CD14-positive monocyte (primary cell): ENCODE data around the gene INPP5F. TPM values are rescaled to one million over a fixed set of nuclear protein-coding genes. Genes with fewer than 3 reads are reported as not detected.

Experiments used
- DNase-seq, 3 donors: peaks; one replicate each; pipeline ENCODE4 v3.0.0-alpha.2; 2011 to 2022
- H2AFZ ChIP-seq: 2 replicates; pipeline ENCODE4 v1.6.0; 2012; ENCODE audit warnings: mild to moderate bottlenecking, low read depth, low read length, inconsistent platforms; ENCODE audit not compliant: insufficient read depth, poor library complexity, severe bottlenecking
- H3K27ac ChIP-seq, 2 donors: 1 replicate in 1 of 2; 2 replicates in 1 of 2; pipeline ENCODE4 v1.5.1; 2012 to 2013; ENCODE audit warnings: low read length in 2 of 2, control low read depth in 1 of 2, inconsistent platforms in 1 of 2, low read depth in 1 of 2, mild to moderate bottlenecking in 1 of 2
- H3K27me3 ChIP-seq, 2 donors: one replicate each; pipeline versions ENCODE4 v1.6.0 to v1.6.1; 2011 to 2013; ENCODE audit warnings: low read length in 2 of 2; ENCODE audit not compliant: control insufficient read depth in 2 of 2, insufficient read depth in 2 of 2
- H3K36me3 ChIP-seq, 2 donors: replicated peaks in 1 of 2; 1 replicate in 1 of 2; 2 replicates in 1 of 2; pipeline versions ENCODE4 v1.5.1 to v1.6.1; 2012 to 2013; ENCODE audit warnings: low read length in 2 of 2, control low read depth in 1 of 2, inconsistent platforms in 1 of 2, mild to moderate bottlenecking in 1 of 2; ENCODE audit not compliant: insufficient read depth in 2 of 2, control insufficient read depth in 1 of 2
- H3K4me1 ChIP-seq, 2 donors: 1 replicate in 1 of 2; 2 replicates in 1 of 2; pipeline versions ENCODE4 v1.5.1 to v1.6.1; 2012 to 2013; ENCODE audit warnings: low read length in 2 of 2, control low read depth in 1 of 2, inconsistent platforms in 1 of 2, mild to moderate bottlenecking in 1 of 2, moderate library complexity in 1 of 2; ENCODE audit not compliant: insufficient read depth in 2 of 2, control insufficient read depth in 1 of 2
- H3K4me2 ChIP-seq: replicated peaks from 2 replicates; pipeline ENCODE3; 2012; ENCODE audit warnings: low read length, moderate library complexity, mild to moderate bottlenecking; ENCODE audit not compliant: poor library complexity, severe bottlenecking; ENCODE audit errors: extremely low read depth
- H3K4me3 ChIP-seq, 3 experiments: fragments of 200-600 bp in 1 of 3; sonication (generic) in 1 of 3; replicated peaks in 1 of 3; 1 replicate in 2 of 3; 2 replicates in 1 of 3; pipeline ENCODE4 v1.5.1; 2011 to 2013; ENCODE audit warnings: low read length in 3 of 3, mild to moderate bottlenecking in 3 of 3, control low read depth in 2 of 3, low read depth in 2 of 3, inconsistent platforms in 1 of 3, moderate library complexity in 1 of 3
- H3K79me2 ChIP-seq: 2 replicates; pipeline ENCODE4 v1.6.0; 2012; ENCODE audit warnings: mild to moderate bottlenecking, control low read depth, inconsistent platforms, low read length, moderate library complexity; ENCODE audit not compliant: insufficient read depth
- H3K9ac ChIP-seq: 2 replicates; pipeline ENCODE4 v1.6.0; 2017; ENCODE audit warnings: low read length, mild to moderate bottlenecking; ENCODE audit not compliant: insufficient read depth, poor library complexity, severe bottlenecking
- H3K9me3 ChIP-seq, 2 donors: replicated peaks in 1 of 2; 1 replicate in 1 of 2; 2 replicates in 1 of 2; pipeline versions ENCODE4 v1.5.1 to v1.6.1; 2012 to 2013; ENCODE audit warnings: low read length in 2 of 2, control low read depth in 1 of 2; ENCODE audit not compliant: control insufficient read depth in 1 of 2, insufficient read depth in 1 of 2
- H4K20me1 ChIP-seq: 2 replicates; pipeline ENCODE4 v1.6.0; 2012; ENCODE audit warnings: mild to moderate bottlenecking, low read length, control low read depth, moderate library complexity; ENCODE audit not compliant: insufficient read depth
- H3K27ac Mint-ChIP-seq, 7 donors: one replicate each; pipeline ENCODE4 v1.8.0; 2020; ENCODE audit warnings: mild to moderate bottlenecking in 7 of 7, mixed read lengths in 7 of 7, moderate library complexity in 6 of 7, inconsistent platforms in 2 of 7
- H3K27me3 Mint-ChIP-seq, 3 donors: one replicate each; pipeline ENCODE4 v1.8.0; 2021 to 2022; ENCODE audit warnings: low read depth in 3 of 3, mild to moderate bottlenecking in 3 of 3, mixed read lengths in 3 of 3, moderate library complexity in 3 of 3, inconsistent platforms in 1 of 3
- H3K36me3 Mint-ChIP-seq, 2 donors: one replicate each; pipeline ENCODE4 v1.8.0; 2020; ENCODE audit warnings: mixed read lengths in 2 of 2, inconsistent platforms in 1 of 2, mild to moderate bottlenecking in 1 of 2
- H3K4me1 Mint-ChIP-seq: one replicate; pipeline ENCODE4 v1.8.0; 2020; ENCODE audit warnings: mild to moderate bottlenecking, mixed read lengths
- H3K4me3 Mint-ChIP-seq, 2 donors: one replicate each; pipeline ENCODE4 v1.8.0; 2020; ENCODE audit warnings: mild to moderate bottlenecking in 2 of 2, mixed read lengths in 2 of 2, moderate library complexity in 1 of 2
- H3K9me3 Mint-ChIP-seq, 7 donors: one replicate each; pipeline ENCODE4 v1.8.0; 2020 to 2022; ENCODE audit warnings: mixed read lengths in 7 of 7, mild to moderate bottlenecking in 6 of 7, moderate library complexity in 6 of 7, inconsistent platforms in 2 of 7
- WGBS: methylation state at CpG from one replicate; pipeline ENCODE4 v1.1.5; 2013; ENCODE audit warnings: missing lambda C conversion rate; ENCODE audit not compliant: insufficient coverage; 5-methylcytosine and 5-hydroxymethylcytosine counted together
- intact Hi-C, 2 donors: fragments of 100-400 bp; cut with micrococcal nuclease; formaldehyde crosslinking; loops; one replicate each; pipeline versions ENCODE4 v1.15.0 to v1.15.1; 2023
- polyA plus RNA-seq, 3 donors: library from polyadenylated mRNA; depleted of rRNA in 1 of 3; unstranded in 2 of 3; stranded (reverse) in 1 of 3; fragments of 300-500 nt in 2 of 3; fragments of >200 nt in 1 of 3; fragmentation: Illumina TruSeq in 2 of 3; gene quantifications; 1 replicate in 2 of 3; 2 replicates in 1 of 3; pipeline ENCODE4 v1.2.3, GENCODE V29; 2012 to 2021
- TF ChIP-seq, protein P1 (sequence below): fragments of 200-600 bp; IDR thresholded peaks from one replicate; pipeline ENCODE4 v1.8.0; 2022; ENCODE audit warnings: antibody characterized with exemption, mild to moderate bottlenecking

Gene INPP5F
- polyA plus RNA-seq, 3 donors: 5.1 to 6.9 (median 5.4) TPM

- no peaks in the 10 kb centered on the region for H3K9me3 ChIP-seq
- no peaks in the 10 kb centered on the region for H4K20me1 ChIP-seq
- H3K79me2 ChIP-seq: no peaks in the 10 kb centered on the region
- H3K4me3 ChIP-seq: no peak overlapping the region
- no peak overlapping the region for H3K27ac Mint-ChIP-seq
- H2AFZ ChIP-seq: no peak overlapping the region
- DNase-seq: no peak
- no peak overlapping the region for H3K27ac ChIP-seq
- peaks cover 7 to 13% (median 11%) of the 10 kb centered on the region in 3 donors for H3K27me3 Mint-ChIP-seq
- TF ChIP-seq, protein P1, sequence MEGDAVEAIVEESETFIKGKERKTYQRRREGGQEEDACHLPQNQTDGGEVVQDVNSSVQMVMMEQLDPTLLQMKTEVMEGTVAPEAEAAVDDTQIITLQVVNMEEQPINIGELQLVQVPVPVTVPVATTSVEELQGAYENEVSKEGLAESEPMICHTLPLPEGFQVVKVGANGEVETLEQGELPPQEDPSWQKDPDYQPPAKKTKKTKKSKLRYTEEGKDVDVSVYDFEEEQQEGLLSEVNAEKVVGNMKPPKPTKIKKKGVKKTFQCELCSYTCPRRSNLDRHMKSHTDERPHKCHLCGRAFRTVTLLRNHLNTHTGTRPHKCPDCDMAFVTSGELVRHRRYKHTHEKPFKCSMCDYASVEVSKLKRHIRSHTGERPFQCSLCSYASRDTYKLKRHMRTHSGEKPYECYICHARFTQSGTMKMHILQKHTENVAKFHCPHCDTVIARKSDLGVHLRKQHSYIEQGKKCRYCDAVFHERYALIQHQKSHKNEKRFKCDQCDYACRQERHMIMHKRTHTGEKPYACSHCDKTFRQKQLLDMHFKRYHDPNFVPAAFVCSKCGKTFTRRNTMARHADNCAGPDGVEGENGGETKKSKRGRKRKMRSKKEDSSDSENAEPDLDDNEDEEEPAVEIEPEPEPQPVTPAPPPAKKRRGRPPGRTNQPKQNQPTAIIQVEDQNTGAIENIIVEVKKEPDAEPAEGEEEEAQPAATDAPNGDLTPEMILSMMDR: no peak
- H3K4me1 Mint-ChIP-seq: peaks cover 15% of the 10 kb centered on the region
- WGBS: 67% methylated on average over 2 of the region's 3 CpGs
- intact Hi-C loops: no loop called here
- H3K4me1 ChIP-seq: peaks cover 9 to 11% of the 10 kb centered on the region in 2 donors
- H3K36me3 ChIP-seq: no peaks in the 10 kb centered on the region
- H3K9ac ChIP-seq: no peak overlapping the region
- no peak overlapping the region for H3K4me2 ChIP-seq
- H3K36me3 Mint-ChIP-seq: no peaks in the 10 kb centered on the region
- no peaks in the 10 kb centered on the region for H3K27me3 ChIP-seq
- H3K9me3 Mint-ChIP-seq: no peaks in the 10 kb centered on the region
- no peak overlapping the region for H3K4me3 Mint-ChIP-seq
These were observed 34.1 kb upstream of the INPP5F start for GRCh38 chr10:119691726-119692125.

DNA sequence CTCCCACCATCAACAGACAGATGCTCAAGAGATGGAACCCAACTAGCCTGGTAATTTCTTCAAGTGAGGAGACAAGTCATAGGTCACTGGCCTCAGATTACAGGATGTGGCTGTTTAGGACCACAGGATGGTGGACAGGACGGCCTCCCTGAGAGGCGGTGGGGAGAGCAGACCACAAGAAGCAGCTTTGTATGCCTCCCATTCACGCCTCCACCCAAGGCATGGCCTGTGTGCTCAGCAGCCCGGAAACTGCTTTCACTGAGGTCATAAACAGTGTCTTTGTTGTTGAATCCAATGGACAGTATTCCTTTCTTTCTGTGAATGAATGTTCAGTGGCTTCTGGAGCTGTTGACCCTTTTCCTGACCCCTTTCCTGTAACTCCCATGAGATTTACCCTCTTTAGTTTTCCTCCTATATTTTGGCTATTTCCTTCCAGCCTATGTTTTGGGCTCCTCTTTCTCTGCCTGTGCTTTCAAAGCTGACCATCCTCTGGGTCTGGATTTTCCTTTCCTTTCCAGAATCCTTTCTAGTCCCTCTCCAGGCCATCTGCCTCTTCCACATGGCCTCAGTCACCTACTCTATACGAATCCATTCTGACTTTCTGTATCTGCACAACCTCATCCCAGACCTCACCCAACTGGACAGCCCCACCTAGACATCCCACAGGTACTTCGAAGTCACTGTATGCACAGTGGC lies 32.4 kb upstream of the INPP5F start:
- no peak overlapping the region for H2AFZ ChIP-seq
- Mint-ChIP-seq H3K4me1 (no peaks in the 10 kb centered on the region), H3K27ac (no peak overlapping the region), H3K36me3 (no peaks in the 10 kb centered on the region), H3K9me3 (no peaks in the 10 kb centered on the region), H3K4me3 (no peak overlapping the region), H3K27me3 (peaks cover 7 to 8% (median 7%) of the 10 kb centered on the region in 3 donors)
- H3K4me1 ChIP-seq: no peaks in the 10 kb centered on the region
- H3K4me3 ChIP-seq: no peak overlapping the region
- DNase-seq: no peak
- H3K9me3 ChIP-seq: no peaks in the 10 kb centered on the region
- H3K27ac ChIP-seq: no peak overlapping the region
- H3K36me3 ChIP-seq: no peaks in the 10 kb centered on the region
- H3K27me3 ChIP-seq: no peaks in the 10 kb centered on the region
- TF ChIP-seq, protein P1: no peak
- 97% methylated on average over 5 of the region's 6 CpGs for WGBS
- H3K79me2 ChIP-seq: no peaks in the 10 kb centered on the region
- H4K20me1 ChIP-seq: no peaks in the 10 kb centered on the region
- H3K9ac ChIP-seq: no peak overlapping the region
- no peak overlapping the region for H3K4me2 ChIP-seq
- intact Hi-C loops: no loop called here
